Ovary (tissue), 3 donors: Measurements from ENCODE around the gene PLPPR5.

ENCODE experiments used
- CTCF ChIP-seq, 3 donors: fragments of 450-650 bp in 2 of 3; fragments of 200-600 bp in 1 of 3; IDR thresholded peaks; one replicate each; pipeline versions ENCODE4 v1.5.1 to v1.8.0; 2016 to 2022; ENCODE audit warnings: antibody characterized with exemption in 3 of 3, mild to moderate bottlenecking in 1 of 3
- POLR2A ChIP-seq: fragments of 450-650 bp; IDR thresholded peaks from one replicate; pipeline ENCODE4 v1.6.1; 2017; ENCODE audit warnings: antibody characterized with exemption, mild to moderate bottlenecking, moderate library complexity
- donor health status: DM: no; HTN: no; CAD: no.

GRCh38 chr1:98893371-98893770 lies 111.3 kb downstream of the PLPPR5 start:
- TF ChIP-seq CTCF (IDR thresholded peaks at IDR 0.05), result no peak
- no peak for TF ChIP-seq POLR2A
